ENCODE measurements around the gene TRAM2.

Gene TRAM2

DNA sequence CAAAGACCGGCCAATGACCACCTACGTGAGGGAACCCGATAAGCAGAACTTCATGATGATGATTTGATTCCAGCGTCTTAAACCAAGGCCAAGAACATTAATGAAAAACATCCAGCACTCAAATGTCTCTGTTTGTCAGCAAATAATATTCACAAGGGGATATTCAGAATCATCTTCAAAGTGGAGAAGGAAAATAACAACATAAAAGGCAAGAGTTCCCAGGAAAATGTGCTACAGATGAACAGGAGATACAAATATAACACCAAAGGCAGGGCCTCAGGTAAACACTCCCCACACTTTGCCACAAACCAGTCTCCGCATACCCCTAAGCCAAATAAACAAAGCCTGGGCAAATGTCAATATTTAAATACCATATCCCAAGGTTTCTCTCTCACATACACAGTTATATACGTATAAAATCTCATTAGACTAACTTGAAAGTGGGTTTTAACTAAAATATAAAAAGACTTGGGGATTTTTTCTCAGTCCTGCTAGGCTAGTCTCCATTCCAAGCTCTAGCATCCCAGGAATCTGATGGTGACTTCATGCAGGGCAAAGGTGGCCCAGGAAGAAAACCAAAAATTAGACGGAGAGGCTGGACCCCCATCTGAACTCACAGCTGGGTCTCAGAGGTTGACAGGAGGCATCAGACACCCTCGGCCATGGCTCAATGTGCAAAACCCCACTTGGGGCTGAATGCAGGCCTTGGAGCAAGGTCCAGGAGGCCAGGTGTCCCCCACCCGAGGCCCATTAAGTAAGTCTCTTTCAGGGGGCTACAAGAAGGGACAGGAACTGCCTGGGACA, 32.1 kb downstream of the TRAM2 start:
- no peak for DNase-seq

DNA sequence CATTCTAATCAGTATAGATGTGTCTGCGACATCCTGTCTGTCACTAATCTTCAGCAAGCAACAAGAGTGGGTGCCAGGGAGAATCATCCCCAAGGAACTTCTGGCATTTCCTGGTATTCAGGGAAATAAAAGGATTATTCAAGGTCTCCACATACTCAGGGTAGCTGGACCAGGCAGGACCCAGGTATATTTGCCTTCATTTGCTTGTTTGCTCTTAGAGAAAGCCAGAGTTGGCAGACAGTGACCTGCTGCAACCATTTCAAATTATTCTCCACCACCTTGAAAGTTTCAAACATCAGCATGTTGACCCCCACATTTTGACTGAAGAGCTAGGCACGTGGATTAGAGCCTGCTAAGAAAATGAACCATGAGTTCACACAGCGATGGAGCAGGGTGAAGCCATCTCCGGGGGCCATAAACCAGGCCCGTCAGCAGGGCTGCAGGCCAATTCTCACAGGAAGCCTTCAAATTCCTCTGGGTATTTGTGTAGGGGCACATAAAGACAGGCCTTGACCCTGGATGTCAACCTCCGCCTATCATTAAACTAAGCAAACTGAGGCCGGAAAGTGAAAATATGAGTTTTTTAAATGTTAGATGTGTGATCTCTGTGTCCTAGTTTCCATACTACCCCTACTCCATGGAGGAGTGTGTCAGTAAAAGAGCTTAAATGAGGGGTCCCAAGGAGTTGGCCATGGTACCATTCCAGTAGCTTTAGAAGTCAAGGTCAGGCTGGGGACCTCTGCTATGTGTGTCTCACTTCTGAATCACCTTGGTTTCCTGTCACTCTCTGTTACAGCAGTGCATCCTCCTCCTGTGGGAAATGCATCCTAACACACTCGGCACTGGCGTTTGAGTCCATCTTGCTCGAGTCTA, 32.9 kb downstream of the TRAM2 start:
- DNase-seq = no peak

- no peak for DNase-seq
Measured at GRCh38 chr6:52543262-52543661, 33.6 kb downstream of the TRAM2 start.

- no peak for DNase-seq
Measured at GRCh38 chr6:52541135-52541534, 35.7 kb downstream of the TRAM2 start.

- DNase-seq = no peak
Measured at GRCh38 chr6:52540286-52540902, 36.5 kb downstream of the TRAM2 start.

- DNase-seq = no peak
Measured at GRCh38 chr6:52539607-52540006, 37.3 kb downstream of the TRAM2 start.

- DNase-seq = no peak
Measured at GRCh38 chr6:52538901-52539354, 37.9 kb downstream of the TRAM2 start.

GRCh38 chr6:52538252-52538900, 38.5 kb downstream of the TRAM2 start:
- no peak for DNase-seq

- DNase-seq = no peak
Measured at GRCh38 chr6:52537001-52537753, 39.7 kb downstream of the TRAM2 start.

DNA sequence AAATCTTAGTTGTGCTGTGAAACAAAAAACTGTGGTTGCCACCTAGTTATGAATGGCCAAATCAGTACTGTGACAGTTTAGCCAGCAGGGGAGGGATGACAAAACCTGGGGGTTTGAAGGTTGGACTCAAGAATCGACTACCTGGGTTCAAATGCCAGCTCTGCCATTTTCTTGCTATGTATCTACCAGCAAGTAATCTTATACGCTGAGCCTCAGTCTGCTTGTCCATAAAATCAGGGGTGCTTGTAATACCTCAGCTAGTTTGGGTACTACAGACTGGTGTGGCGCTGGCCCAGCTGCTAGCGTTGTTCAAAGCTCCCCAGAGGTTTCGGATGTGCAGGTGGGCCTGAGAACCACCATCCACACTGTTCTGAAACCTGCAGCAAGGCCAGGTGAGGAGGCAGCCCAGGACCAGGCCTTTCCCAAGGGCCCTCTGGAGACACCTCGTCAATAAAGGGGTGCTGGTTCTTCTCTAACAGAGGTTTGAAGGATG, 40.4 kb downstream of the TRAM2 start:
- no peak for DNase-seq

DNA sequence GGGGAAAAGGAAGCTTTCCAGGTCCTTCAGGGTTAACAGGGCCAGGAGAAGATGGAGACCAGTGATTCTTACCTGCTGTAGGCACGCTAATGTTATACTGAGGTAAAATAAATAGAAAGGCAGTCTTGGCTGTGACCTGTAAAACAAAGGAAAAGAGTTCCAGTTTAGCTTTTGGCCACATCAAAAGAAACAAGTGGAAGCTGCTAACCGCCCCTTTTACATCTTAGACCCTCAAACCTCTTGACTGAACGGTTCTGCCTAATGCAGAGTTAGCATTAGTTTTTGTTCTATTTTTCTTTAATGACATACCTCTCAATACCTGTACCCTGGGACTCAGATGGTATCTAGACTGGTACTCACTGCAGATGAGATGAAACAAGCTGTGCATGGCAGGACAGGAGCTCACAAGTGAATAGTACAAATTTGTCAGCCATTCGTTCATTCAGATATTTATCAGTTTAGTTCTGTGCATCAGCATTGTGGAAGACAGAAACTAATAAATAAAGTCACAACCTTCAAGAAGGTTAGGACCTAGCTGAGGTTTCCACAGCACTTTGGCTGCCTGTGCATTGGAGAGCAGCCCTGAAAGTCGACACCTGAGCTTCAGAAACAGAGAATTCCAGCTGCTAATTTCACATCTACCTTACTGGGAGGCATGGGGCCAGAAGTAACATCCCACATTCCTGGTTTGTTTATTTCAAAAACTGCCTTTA, 41.0 kb downstream of the TRAM2 start:
- no peak for DNase-seq

- DNase-seq = no peak
Measured at GRCh38 chr6:52534966-52535390, 41.9 kb downstream of the TRAM2 start.

DNA sequence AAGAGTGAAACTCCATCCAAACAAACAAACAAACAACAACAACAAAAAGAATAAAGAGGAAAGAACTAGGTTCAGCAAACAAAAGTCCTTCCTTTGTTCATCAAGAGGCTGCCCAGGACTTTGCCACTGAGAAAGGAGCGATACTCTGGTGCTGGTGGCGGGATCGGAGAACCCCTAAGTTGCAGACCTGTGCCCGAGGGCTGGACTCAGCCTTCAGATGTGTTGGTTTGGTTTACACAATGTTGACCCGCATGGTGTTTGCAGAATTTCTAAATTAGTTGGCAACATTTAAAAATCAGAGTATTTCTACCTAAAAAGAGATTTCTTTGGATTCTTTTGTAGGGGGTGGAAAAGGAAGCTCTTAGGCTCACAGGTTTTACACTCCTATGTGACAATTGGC, 42.5 kb downstream of the TRAM2 start:
- no peak for DNase-seq

DNA sequence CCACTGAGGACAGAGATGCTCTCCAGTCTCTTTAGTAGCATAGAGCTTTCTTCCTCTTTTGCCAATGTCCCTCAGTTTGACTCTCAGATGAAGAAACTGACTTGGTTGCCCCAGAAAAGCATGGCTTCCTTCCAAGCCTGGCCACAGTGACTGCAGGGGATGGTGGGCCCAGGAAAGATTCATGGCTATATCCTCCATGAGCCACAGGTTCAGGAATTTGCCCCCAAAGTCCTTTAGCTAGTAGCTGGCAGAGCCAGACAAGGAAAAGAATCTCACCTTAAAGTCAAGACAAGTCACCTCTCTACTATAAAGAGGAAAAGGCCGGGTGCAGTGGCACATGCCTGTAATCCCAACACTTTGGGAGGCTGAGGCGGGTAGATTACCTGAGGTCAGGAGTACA, 43.4 kb downstream of the TRAM2 start:
- DNase-seq = no peak

DNA sequence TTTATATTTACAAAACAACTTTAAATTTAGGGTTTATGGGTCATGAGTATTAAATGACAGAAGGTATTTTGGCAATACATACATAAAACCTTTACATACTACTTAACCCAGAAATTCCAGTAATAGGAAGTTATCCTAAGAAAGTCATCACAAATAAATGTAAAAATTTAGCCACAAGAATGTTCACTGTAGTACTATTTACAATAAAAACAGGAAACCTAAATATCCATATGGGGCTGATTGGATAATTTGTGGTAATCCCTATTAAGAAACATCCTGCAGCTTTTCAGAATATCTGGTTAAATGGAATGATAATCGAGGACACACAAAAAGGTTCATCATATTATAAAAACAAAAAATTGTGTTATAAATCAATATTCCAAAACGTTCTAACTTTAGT, 44.4 kb downstream of the TRAM2 start:
- no peak for DNase-seq

GRCh38 chr6:52531834-52532233, 45.0 kb downstream of the TRAM2 start:
- DNase-seq = no peak

DNA sequence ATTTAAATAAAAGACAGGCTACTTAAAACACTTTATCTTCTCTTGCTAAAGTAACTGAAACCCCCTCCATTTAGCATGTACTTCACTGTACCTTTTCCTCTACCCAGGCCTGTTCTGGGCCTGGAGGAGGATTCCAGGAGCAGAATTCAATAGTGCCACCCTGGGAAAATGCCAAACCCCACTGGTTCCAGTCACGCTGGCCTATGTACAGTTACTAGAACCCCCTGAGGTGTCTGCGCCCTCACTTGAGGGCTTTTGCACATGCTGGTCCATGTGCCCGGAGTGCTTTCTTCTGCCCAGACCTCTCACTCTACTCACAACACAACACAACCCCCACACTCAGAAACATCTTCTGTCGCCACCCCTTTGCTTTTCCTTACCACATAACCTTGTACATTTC, 45.5 kb downstream of the TRAM2 start:
- DNase-seq = no peak

- DNase-seq = no peak
Measured at GRCh38 chr6:52530351-52530750, 46.5 kb downstream of the TRAM2 start.

- DNase-seq = no peak
Measured at GRCh38 chr6:52529311-52529710, 47.5 kb downstream of the TRAM2 start.

DNA sequence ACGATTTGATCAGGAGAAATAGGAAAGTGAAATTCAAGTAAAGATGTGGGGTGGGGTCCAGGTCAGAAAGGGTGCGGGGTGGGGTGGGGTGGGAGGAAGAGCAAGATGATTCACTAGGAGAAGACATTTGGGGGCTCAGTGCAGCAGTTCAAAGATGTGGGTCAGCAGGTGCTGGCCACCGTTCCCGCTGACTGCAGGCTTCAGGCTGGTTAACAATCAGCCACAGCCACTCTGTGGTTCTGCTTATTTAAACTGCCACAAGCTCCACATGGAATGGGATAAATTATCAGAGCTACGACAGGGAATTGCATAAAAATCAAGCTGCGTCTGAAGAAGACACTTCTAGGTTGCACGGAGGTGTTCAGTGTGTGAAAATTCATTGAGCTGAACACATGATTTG, 49.4 kb downstream of the TRAM2 start:
- no peak for DNase-seq

DNA sequence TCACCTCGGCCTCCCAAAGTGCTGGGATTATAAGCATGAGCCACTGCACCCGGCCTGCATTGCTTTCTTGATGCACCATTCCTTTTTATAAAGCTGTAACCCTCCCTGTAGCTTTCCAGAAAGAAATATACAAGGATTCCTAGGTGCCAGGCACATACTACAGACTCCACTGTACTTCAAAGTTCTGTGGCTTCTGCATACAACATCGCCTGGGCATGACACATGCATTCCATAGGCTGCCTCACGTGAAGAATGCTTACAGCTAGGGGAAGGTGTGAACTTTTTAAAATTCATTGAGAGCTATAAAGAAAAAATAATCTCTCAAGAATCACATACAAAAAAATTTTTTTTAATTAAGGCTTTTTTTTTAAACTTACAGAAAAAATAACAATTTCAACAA, 50.2 kb downstream of the TRAM2 start:
- no peak for DNase-seq
